Measurements from ENCODE around the gene GIGYF2.

The GIGYF2 gene

GRCh38 chr2:232681527-232681926 is 15.6 kb upstream of the GIGYF2 start:
- no peak for TF ChIP-seq FOXM1 (IDR thresholded peaks at IDR 0.05; ENCODE audit: borderline replicate concordance, low read depth)
- TF ChIP-seq ZBTB7A (IDR thresholded peaks at IDR 0.05; ENCODE audit: low read depth), result no peak
- no peak for TF ChIP-seq YY1 (IDR thresholded peaks at IDR 0.05; ENCODE audit: low read depth)
- no peak for TF ChIP-seq REST (IDR thresholded peaks at IDR 0.05; ENCODE audit: low read depth)
- no peak for TF ChIP-seq TCF12 (IDR thresholded peaks at IDR 0.05; ENCODE audit: low read depth)
- no peak for TF ChIP-seq EGR1 (IDR thresholded peaks at IDR 0.05)
- no peak for TF ChIP-seq CREB1 (IDR thresholded peaks at IDR 0.05; ENCODE audit: low read depth)
- TF ChIP-seq RAD21 (IDR thresholded peaks at IDR 0.05; ENCODE audit: low read depth), result no peak
- TF ChIP-seq TEAD4 (IDR thresholded peaks at IDR 0.05), result no peak
- no peak for TF ChIP-seq CEBPB (IDR thresholded peaks at IDR 0.05)
- TF ChIP-seq TAF1 (IDR thresholded peaks at IDR 0.05; ENCODE audit: low read depth), result no peak
- TF ChIP-seq MAX (IDR thresholded peaks at IDR 0.05), result no peak
- TF ChIP-seq NFIC (IDR thresholded peaks at IDR 0.05), result no peak
- TF ChIP-seq EP300 (IDR thresholded peaks at IDR 0.05; ENCODE audit: borderline replicate concordance), result no peak

GRCh38 chr2:232683368-232683767 is 13.8 kb upstream of the GIGYF2 start:
- TF ChIP-seq EP300 (IDR thresholded peaks at IDR 0.05; ENCODE audit: borderline replicate concordance) (no peak), FOXM1 (IDR thresholded peaks at IDR 0.05; ENCODE audit: borderline replicate concordance, low read depth) (no peak), CEBPB (IDR thresholded peaks at IDR 0.05) (no peak), TAF1 (IDR thresholded peaks at IDR 0.05; ENCODE audit: low read depth) (no peak), REST (IDR thresholded peaks at IDR 0.05; ENCODE audit: low read depth) (no peak), TEAD4 (IDR thresholded peaks at IDR 0.05) (no peak), MAX (IDR thresholded peaks at IDR 0.05) (no peak), YY1 (IDR thresholded peaks at IDR 0.05; ENCODE audit: low read depth) (no peak), NFIC (IDR thresholded peaks at IDR 0.05) (no peak), TCF12 (IDR thresholded peaks at IDR 0.05; ENCODE audit: low read depth) (no peak), ZBTB7A (IDR thresholded peaks at IDR 0.05; ENCODE audit: low read depth) (no peak)

GRCh38 chr2:232687382-232688160 is 9.6 kb upstream of the GIGYF2 start:
- TF ChIP-seq TAF1 (IDR thresholded peaks at IDR 0.05; ENCODE audit: low read depth) (no peak), REST (IDR thresholded peaks at IDR 0.05; ENCODE audit: low read depth) (no peak), TCF12 (IDR thresholded peaks at IDR 0.05; ENCODE audit: low read depth) (no peak), TEAD4 (IDR thresholded peaks at IDR 0.05) (no peak), NFIC (IDR thresholded peaks at IDR 0.05) (no peak)

GRCh38 chr2:232688201-232688600 is 8.9 kb upstream of the GIGYF2 start:
- TF ChIP-seq YY1 (IDR thresholded peaks at IDR 0.05; ENCODE audit: low read depth) (no peak), USF1 (IDR thresholded peaks at IDR 0.05) (no peak), RAD21 (IDR thresholded peaks at IDR 0.05; ENCODE audit: low read depth) (no peak), NFIC (IDR thresholded peaks at IDR 0.05) (no peak), TCF12 (IDR thresholded peaks at IDR 0.05; ENCODE audit: low read depth) (no peak), ZBTB7A (IDR thresholded peaks at IDR 0.05; ENCODE audit: low read depth) (no peak), TAF1 (IDR thresholded peaks at IDR 0.05; ENCODE audit: low read depth) (no peak), REST (IDR thresholded peaks at IDR 0.05; ENCODE audit: low read depth) (no peak)

All from Ishikawa (cell line).